Breast epithelium (tissue), 3 donors: ENCODE measurements around the gene C4orf50.

Experiments
- POLR2A ChIP-seq: fragments of 450-650 bp; IDR thresholded peaks from one replicate; pipeline ENCODE4 v1.6.1; 2016; ENCODE audit warnings: antibody characterized with exemption, mild to moderate bottlenecking, moderate library complexity
- POLR2AphosphoS5 ChIP-seq, 3 donors: sonication (generic); formaldehyde crosslinking; IDR thresholded peaks; one replicate each; pipeline ENCODE4 v1.6.1; 2017; ENCODE audit warnings: antibody characterized with exemption in 3 of 3
- TF ChIP-seq, protein P1 (sequence below), 3 donors: fragments of 450-650 bp; IDR thresholded peaks; one replicate each; pipeline ENCODE4 v1.5.1; 2016 to 2017; ENCODE audit warnings: antibody characterized with exemption in 3 of 3, mild to moderate bottlenecking in 3 of 3, moderate library complexity in 3 of 3

GRCh38 chr4:5940470-5941203, 77.6 kb downstream of the C4orf50 start:
- TF ChIP-seq POLR2A: no peak
- TF ChIP-seq, protein P1, sequence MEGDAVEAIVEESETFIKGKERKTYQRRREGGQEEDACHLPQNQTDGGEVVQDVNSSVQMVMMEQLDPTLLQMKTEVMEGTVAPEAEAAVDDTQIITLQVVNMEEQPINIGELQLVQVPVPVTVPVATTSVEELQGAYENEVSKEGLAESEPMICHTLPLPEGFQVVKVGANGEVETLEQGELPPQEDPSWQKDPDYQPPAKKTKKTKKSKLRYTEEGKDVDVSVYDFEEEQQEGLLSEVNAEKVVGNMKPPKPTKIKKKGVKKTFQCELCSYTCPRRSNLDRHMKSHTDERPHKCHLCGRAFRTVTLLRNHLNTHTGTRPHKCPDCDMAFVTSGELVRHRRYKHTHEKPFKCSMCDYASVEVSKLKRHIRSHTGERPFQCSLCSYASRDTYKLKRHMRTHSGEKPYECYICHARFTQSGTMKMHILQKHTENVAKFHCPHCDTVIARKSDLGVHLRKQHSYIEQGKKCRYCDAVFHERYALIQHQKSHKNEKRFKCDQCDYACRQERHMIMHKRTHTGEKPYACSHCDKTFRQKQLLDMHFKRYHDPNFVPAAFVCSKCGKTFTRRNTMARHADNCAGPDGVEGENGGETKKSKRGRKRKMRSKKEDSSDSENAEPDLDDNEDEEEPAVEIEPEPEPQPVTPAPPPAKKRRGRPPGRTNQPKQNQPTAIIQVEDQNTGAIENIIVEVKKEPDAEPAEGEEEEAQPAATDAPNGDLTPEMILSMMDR (IDR thresholded peaks at IDR 0.05): no peak
- TF ChIP-seq POLR2AphosphoS5 (IDR thresholded peaks at IDR 0.05): no peak
